ENCODE results near the gene CTSZ. TPM values are rescaled to one million over a fixed set of nuclear protein-coding genes. Genes with fewer than 3 reads are reported as not detected.

The CTSZ gene
- total RNA-seq, 1 experiment from 2014 or later: 26.3 TPM

DNA sequence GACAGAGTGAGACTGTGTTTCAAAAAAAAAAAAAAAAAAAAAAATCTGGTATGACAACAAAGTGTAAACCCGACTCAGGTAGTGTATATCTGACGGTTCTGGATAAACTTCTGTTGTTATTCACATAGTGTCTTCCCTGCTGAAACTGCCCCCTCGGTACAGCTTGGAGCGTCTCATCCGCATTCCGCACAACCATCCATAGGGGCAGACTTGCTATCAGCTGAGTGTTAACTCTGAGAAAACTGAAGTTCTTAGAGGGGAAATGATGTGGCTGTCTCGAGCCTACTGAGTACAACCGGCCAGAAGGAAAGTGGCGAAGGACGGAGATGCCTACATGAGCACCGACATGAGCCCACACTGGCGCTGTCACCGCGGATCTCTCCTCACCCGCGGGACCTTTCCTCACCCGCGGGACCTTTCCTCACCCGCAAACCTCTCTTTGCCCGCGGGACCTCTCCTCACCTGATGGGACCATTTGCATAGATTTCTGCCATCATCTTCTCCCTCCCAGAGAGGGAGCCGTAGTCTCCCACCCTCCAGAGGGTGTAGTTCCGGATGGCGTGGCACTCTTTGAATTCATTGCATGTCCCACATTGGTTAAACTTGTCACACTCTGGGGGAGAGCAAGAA lies 9.8 kb downstream of the CTSZ start:
- ATAC-seq (peak; percentile 30), DNase-seq (ENCODE audit: low spot score) (no peak)
- CTCF ChIA-PET: interaction anchor here (0.6 to 1.1 kb wide), 2 partner anchors 87 to 458 kb away, joined by 3 to 4 read pairs; no protein-coding TSS in a partner anchor
- Mint-ChIP-seq H3K36me3 (peaks cover 43% of the 10 kb centered on the region), H3K4me3 (no peak overlapping the region), H3K27me3 (ENCODE audit: low read depth) (no peaks in the 10 kb centered on the region), H3K4me1 (no peaks in the 10 kb centered on the region), H3K9me3 (no peaks in the 10 kb centered on the region), H3K27ac (peak overlapping the region; percentile 44; the same call in 1 of the 2 replicates)
- POLR2A ChIA-PET: interaction anchor here (0.7 kb wide), 1 partner anchor 533 kb away, joined by 5 read pairs; no protein-coding TSS in a partner anchor
- TF ChIP-seq ZBTB43 (CRISPR knock-in tag; IDR thresholded peaks at IDR 0.05) (no peak), GTF2I (CRISPR knock-in tag; conservative IDR thresholded peaks at IDR 0.05) (no peak), JUN (CRISPR knock-in tag; IDR thresholded peaks at IDR 0.05) (no peak), HMGA2 (CRISPR knock-in tag; IDR thresholded peaks at IDR 0.05) (no peak), ESRRA (CRISPR knock-in tag; IDR thresholded peaks at IDR 0.05; ENCODE audit: borderline replicate concordance) (no peak), PRRX2 (CRISPR knock-in tag; IDR thresholded peaks at IDR 0.05) (no peak), MYBL2 (CRISPR knock-in tag; IDR thresholded peaks at IDR 0.05) (no peak), GABPB1 (CRISPR knock-in tag; IDR thresholded peaks at IDR 0.05) (no peak), NFYB (CRISPR knock-in tag; conservative IDR thresholded peaks at IDR 0.05; ENCODE audit: low read depth) (no peak), TP53 (CRISPR knock-in tag; IDR thresholded peaks at IDR 0.05) (no peak), SOX15 (CRISPR knock-in tag; IDR thresholded peaks at IDR 0.05) (no peak)

DNA sequence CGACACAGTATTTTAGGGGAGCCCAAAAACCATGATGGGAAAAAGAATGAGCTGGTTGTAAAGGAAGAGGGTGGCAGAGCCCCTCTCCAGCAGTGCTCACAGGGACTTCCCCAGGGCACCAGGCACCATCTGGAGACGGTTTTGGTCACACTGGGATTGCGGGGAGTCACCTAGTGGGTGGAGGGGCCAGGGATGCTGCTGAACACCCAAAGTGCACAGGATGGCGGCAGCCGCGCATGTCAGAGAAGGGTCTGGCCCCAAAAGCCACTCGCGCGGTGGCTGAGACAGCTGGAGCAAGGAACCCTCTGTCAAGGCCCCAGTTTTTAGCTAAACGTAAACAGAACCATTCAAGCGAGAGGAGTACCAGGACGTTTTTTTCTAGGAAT lies 10.8 kb downstream of the CTSZ start:
- ChIA-PET CTCF (no interaction called here), POLR2A (no interaction called here)

More for the DNA sequence above, 10.8 kb downstream of the CTSZ start:
- H3K27ac Mint-ChIP-seq: no peak overlapping the region
- no peak for ATAC-seq
- TF ChIP-seq ZNF281 (CRISPR knock-in tag; IDR thresholded peaks at IDR 0.05) (no peak), ZNF317 (CRISPR knock-in tag; IDR thresholded peaks at IDR 0.05; ENCODE audit: borderline replicate concordance, low read depth) (no peak), FOXP1 (CRISPR knock-in tag; IDR thresholded peaks at IDR 0.05; ENCODE audit: borderline replicate concordance) (no peak), IRF2 (CRISPR knock-in tag; IDR thresholded peaks at IDR 0.05; ENCODE audit: borderline replicate concordance, low read depth) (no peak), KAT7 (CRISPR knock-in tag; IDR thresholded peaks at IDR 0.05; ENCODE audit: borderline replicate concordance) (no peak), NFYB (CRISPR knock-in tag; conservative IDR thresholded peaks at IDR 0.05; ENCODE audit: low read depth) (no peak), GABPB1 (CRISPR knock-in tag; IDR thresholded peaks at IDR 0.05) (no peak; the same call in 1 of the 2 replicates), STAT6 (CRISPR knock-in tag; conservative IDR thresholded peaks at IDR 0.05; ENCODE audit: low read depth) (no peak), SP1 (CRISPR knock-in tag; conservative IDR thresholded peaks at IDR 0.05) (no peak), NFE2L1 (CRISPR knock-in tag; IDR thresholded peaks at IDR 0.05) (no peak), RORB (CRISPR knock-in tag; IDR thresholded peaks at IDR 0.05) (no peak), JUN (CRISPR knock-in tag; IDR thresholded peaks at IDR 0.05) (no peak), MLX (CRISPR knock-in tag; IDR thresholded peaks at IDR 0.05) (no peak)
- TF ChIP-seq, protein P1, sequence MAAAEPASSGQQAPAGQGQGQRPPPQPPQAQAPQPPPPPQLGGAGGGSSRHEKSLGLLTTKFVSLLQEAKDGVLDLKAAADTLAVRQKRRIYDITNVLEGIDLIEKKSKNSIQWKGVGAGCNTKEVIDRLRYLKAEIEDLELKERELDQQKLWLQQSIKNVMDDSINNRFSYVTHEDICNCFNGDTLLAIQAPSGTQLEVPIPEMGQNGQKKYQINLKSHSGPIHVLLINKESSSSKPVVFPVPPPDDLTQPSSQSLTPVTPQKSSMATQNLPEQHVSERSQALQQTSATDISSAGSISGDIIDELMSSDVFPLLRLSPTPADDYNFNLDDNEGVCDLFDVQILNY (CRISPR knock-in tag; IDR thresholded peaks at IDR 0.05): no peak
- H3K4me1 Mint-ChIP-seq: no peaks in the 10 kb centered on the region
- peaks cover 53% of the 10 kb centered on the region for H3K36me3 Mint-ChIP-seq
- no peak for DNase-seq (ENCODE audit: low spot score)
- no peak overlapping the region for H3K4me3 Mint-ChIP-seq
- no peaks in the 10 kb centered on the region for H3K9me3 Mint-ChIP-seq
- H3K27me3 Mint-ChIP-seq (ENCODE audit: low read depth): no peaks in the 10 kb centered on the region
